Measurements from ENCODE around the gene SACM1L. TPM values are rescaled to one million over a fixed set of nuclear protein-coding genes. Genes with fewer than 3 reads are reported as not detected.

Gene SACM1L
- total RNA-seq, 1 experiment from 2014 or later, result 51.0 TPM

GRCh38 chr3:45659661-45660566, 29.3 kb upstream of the SACM1L start:
- CTCF ChIA-PET, result interaction anchor here (0.6 to 1.5 kb wide), 19 partner anchors 17 to 1957 kb away, joined by 3 to 17 read pairs (median 5); partner anchors contain the start of genes LIMD1 and SACM1L
- peaks cover 6% of the 10 kb centered on the region for H3K4me1 Mint-ChIP-seq (ENCODE audit: low read depth, unreplicated experiment)
- intact Hi-C loops (cut with micrococcal nuclease; ENCODE audit: unreplicated experiment), result loop anchor here (10.0 kb wide), 1 partner anchor 435 kb away; the partner anchor contains the start of gene TMEM158
- H3K4me1 ChIP-seq, result peaks cover 7% of the 10 kb centered on the region
- no peaks in the 10 kb centered on the region for H3K27me3 Mint-ChIP-seq (ENCODE audit: insufficient read depth, unreplicated experiment)
- no peaks in the 10 kb centered on the region for H3K27me3 ChIP-seq (replicated peaks; ENCODE audit: control insufficient read depth, insufficient read depth, low read length)
- POLR2A ChIA-PET, result no interaction called here
- no peaks in the 10 kb centered on the region; the same call in 1 of the 2 replicates for H3K36me3 ChIP-seq (ENCODE audit: control insufficient read depth, insufficient read depth, low read length)
- H3K4me3 Mint-ChIP-seq (ENCODE audit: unreplicated experiment), result no peak overlapping the region
- DNase-seq, result peak; percentile 60 to 72
- H3K9me3 Mint-ChIP-seq (ENCODE audit: unreplicated experiment), result no peaks in the 10 kb centered on the region
- no peaks in the 10 kb centered on the region for H3K9me3 ChIP-seq
- H3K36me3 Mint-ChIP-seq (ENCODE audit: insufficient read depth, unreplicated experiment), result peaks cover 8% of the 10 kb centered on the region
- TF ChIP-seq CTCF (IDR thresholded peaks at IDR 0.05; ENCODE audit: insufficient read depth in 1 of 2, low read depth in 1 of 2, low read length in 1 of 2, severe bottlenecking in 1 of 2, unreplicated experiment in 1 of 2), result peak; percentile 75 to 78
- H3K27ac Mint-ChIP-seq (ENCODE audit: unreplicated experiment), result peak overlapping the region; percentile 11
- BruUV-seq (replicated peaks), result no TSS peak
- H3K4me3 ChIP-seq (ENCODE audit: low read depth, low read length), result no peak overlapping the region

GRCh38 chr3:45660567-45660901, 28.7 kb upstream of the SACM1L start:
- Histone ChIP-seq H3K4me1 (peaks cover 7% of the 10 kb centered on the region), H3K4me3 (ENCODE audit: low read depth, low read length) (no peak overlapping the region), H3K27me3 (replicated peaks; ENCODE audit: control insufficient read depth, insufficient read depth, low read length) (no peaks in the 10 kb centered on the region), H3K36me3 (ENCODE audit: control insufficient read depth, insufficient read depth, low read length) (no peaks in the 10 kb centered on the region; the same call in 1 of the 2 replicates), H3K9me3 (no peaks in the 10 kb centered on the region)
- Mint-ChIP-seq H3K9me3 (ENCODE audit: unreplicated experiment) (no peaks in the 10 kb centered on the region), H3K27ac (ENCODE audit: unreplicated experiment) (no peak overlapping the region), H3K36me3 (ENCODE audit: insufficient read depth, unreplicated experiment) (peaks cover 14% of the 10 kb centered on the region), H3K4me1 (ENCODE audit: low read depth, unreplicated experiment) (peaks cover 6% of the 10 kb centered on the region), H3K4me3 (ENCODE audit: unreplicated experiment) (no peak overlapping the region), H3K27me3 (ENCODE audit: insufficient read depth, unreplicated experiment) (no peaks in the 10 kb centered on the region)
- no peak for DNase-seq
- BruUV-seq (replicated peaks), result no TSS peak
- intact Hi-C loops (cut with micrococcal nuclease; ENCODE audit: unreplicated experiment), result loop anchor here (10.0 kb wide), 1 partner anchor 436 kb away; the partner anchor contains the start of gene TMEM158
- no peak for TF ChIP-seq CTCF (IDR thresholded peaks at IDR 0.05; ENCODE audit: insufficient read depth in 1 of 2, low read depth in 1 of 2, low read length in 1 of 2, severe bottlenecking in 1 of 2, unreplicated experiment in 1 of 2)
- POLR2A ChIA-PET, result no interaction called here
- CTCF ChIA-PET, result interaction anchor here (0.6 to 1.5 kb wide), 11 partner anchors 29 to 201 kb away, joined by 3 to 17 read pairs (median 4); partner anchors contain the start of genes LIMD1 and SACM1L

GRCh38 chr3:45664578-45664977, 24.6 kb upstream of the SACM1L start:
- no peak for DNase-seq
- Mint-ChIP-seq H3K9me3 (ENCODE audit: unreplicated experiment) (no peaks in the 10 kb centered on the region), H3K27ac (ENCODE audit: unreplicated experiment) (no peak overlapping the region), H3K27me3 (ENCODE audit: insufficient read depth, unreplicated experiment) (no peaks in the 10 kb centered on the region), H3K4me3 (ENCODE audit: unreplicated experiment) (no peak overlapping the region), H3K36me3 (ENCODE audit: insufficient read depth, unreplicated experiment) (peaks cover 30% of the 10 kb centered on the region), H3K4me1 (ENCODE audit: low read depth, unreplicated experiment) (peaks cover 6% of the 10 kb centered on the region)
- no peaks in the 10 kb centered on the region for H3K27me3 ChIP-seq (replicated peaks; ENCODE audit: control insufficient read depth, insufficient read depth, low read length)
- H3K4me1 ChIP-seq, result peaks cover 6% of the 10 kb centered on the region
- no peak overlapping the region for H3K4me3 ChIP-seq (ENCODE audit: low read depth, low read length)
- intact Hi-C loops (cut with micrococcal nuclease; ENCODE audit: unreplicated experiment), result loop anchor here (2.0 to 10.0 kb wide), 2 partner anchors 72 to 440 kb away; partner anchors contain the start of gene TMEM158
- H3K9me3 ChIP-seq, result no peaks in the 10 kb centered on the region
- no peaks in the 10 kb centered on the region; the same call in 1 of the 2 replicates for H3K36me3 ChIP-seq (ENCODE audit: control insufficient read depth, insufficient read depth, low read length)
- TF ChIP-seq CTCF (IDR thresholded peaks at IDR 0.05; ENCODE audit: insufficient read depth in 1 of 2, low read depth in 1 of 2, low read length in 1 of 2, severe bottlenecking in 1 of 2, unreplicated experiment in 1 of 2), result no peak
- no TSS peak for BruUV-seq (replicated peaks)
- POLR2A ChIA-PET, result no interaction called here
- CTCF ChIA-PET, result no interaction called here

Data from Caco-2 (cell line).